Bronchus fibroblast of lung (primary cell): Measurements from ENCODE around the gene SPI1. TPM values are rescaled to one million over a fixed set of nuclear protein-coding genes. Genes with fewer than 3 reads are reported as not detected.

Experiments used
- total RNA-seq: library from RNA; depleted of rRNA; stranded (reverse); fragments of >200 nt; gene quantifications from 2 replicates; pipeline ENCODE4 v1.2.3, GENCODE V29; 2015

SPI1 gene
- not detected in 2 replicates for total RNA-seq

DNA sequence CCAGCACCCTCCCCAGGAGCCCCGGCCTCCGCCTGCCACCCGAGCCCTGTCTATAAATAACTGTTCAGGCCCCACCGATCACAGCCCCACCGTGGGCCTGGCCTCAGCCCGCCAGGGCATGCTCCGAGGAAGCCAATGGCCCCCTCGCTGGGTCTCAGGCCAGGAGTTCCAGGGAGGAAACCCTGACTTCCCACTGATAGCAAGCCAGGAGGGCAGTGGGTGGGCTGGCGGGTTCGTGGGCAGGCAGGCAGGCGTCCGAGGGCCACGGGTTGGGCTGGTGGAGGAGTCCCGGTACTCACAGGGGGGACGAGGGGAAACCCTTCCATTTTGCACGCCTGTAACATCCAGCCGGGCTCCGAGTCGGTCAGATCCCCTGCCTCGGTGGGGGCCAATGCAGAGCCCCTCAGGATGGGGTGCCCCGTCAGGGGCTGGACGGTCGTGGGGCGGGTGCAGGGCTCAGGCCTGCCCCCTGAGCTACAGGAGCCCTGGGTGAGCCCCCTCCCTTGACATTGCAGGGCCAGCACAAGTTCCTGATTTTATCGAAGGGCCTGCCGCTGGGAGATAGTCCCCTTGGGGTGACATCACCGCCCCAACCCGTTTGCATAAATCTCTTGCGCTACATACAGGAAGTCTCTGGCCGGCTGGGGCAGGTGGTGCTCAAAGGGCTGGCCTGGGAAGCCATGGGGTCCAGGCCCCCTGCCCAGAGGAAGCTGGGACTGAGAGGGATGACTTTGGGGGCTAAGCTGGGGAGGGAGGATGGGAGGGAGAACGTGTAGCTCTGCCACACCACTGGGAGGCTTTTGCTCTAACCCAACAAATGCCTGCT, at the start of gene SPI1:
TSS of gene SPI1 (minus strand) at position 538 of the 826 bp plus-strand sequence. CDS start at position 344, 194 bp downstream.

GRCh38 chr11:47426062-47426956, 48.0 kb upstream of the SPI1 start, which contains the start of gene PSMC3:
Gene PSMC3, minus strand, starts transcription at chr11:47426439. Its CDS starts 160 bp downstream, at chr11:47426279.

GRCh38 chr11:47407746-47408590, 29.6 kb upstream of the SPI1 start, which contains the start of gene SLC39A13:
Gene SLC39A13, plus strand, starts transcription at chr11:47408590. Its CDS starts 1,505 bp downstream, at chr11:47410095.

DNA sequence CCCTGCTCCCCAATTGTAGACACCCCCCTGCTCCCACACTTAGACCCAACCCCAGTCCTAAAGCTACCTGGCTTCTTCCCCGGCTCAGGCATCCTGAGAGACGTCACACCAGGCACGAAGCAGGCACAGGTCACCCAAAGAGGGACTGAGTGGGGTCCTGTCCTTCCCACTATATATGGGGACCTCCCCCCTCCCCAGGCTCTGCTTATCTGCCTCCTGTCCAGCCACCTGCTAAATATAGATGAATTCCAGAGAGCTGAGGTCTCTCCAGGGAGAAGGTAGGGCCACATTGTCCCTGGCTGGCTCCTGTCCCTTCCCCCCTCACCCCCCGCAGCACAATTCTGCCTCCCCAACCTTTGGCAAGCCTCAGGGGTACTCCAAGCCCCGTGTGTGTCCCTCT, 25.8 kb downstream of the SPI1 start, which contains the start of gene MYBPC3:
TSS of gene MYBPC3 (minus strand) at position 147 of the 400 bp plus-strand sequence. CDS start at position 92, 55 bp downstream.

Other genes starting within 250 kb of the SPI1 start
- 105 and 110 TPM in 2 replicates for gene ARFGAP2, start 201.7 kb downstream of the SPI1 start, total RNA-seq
- gene PACSIN3, start 192.1 kb downstream of the SPI1 start, total RNA-seq, result 34.8 and 41.2 TPM in 2 replicates
- gene DDB2, start 163.6 kb downstream of the SPI1 start, total RNA-seq, result 37.7 and 42.7 TPM in 2 replicates
- gene ACP2, start 129.7 kb downstream of the SPI1 start, total RNA-seq, result 40.1 and 44.9 TPM in 2 replicates
- 31.4 and 34.0 TPM in 2 replicates for gene NR1H3, start 120.6 kb downstream of the SPI1 start, total RNA-seq
- gene MADD, start 108.4 kb downstream of the SPI1 start, total RNA-seq, result 13.3 and 16.6 TPM in 2 replicates
- gene MYBPC3, start 25.8 kb downstream of the SPI1 start, total RNA-seq, result not detected in 2 replicates
- gene SLC39A13, start 30.0 kb upstream of the SPI1 start, total RNA-seq, result 118 and 120 TPM in 2 replicates
- 227 and 241 TPM in 2 replicates for gene PSMC3, start 47.9 kb upstream of the SPI1 start, total RNA-seq
- gene RAPSN, start 70.6 kb upstream of the SPI1 start, total RNA-seq, result not detected in 2 replicates
- gene CELF1, start 174.6 kb upstream of the SPI1 start, total RNA-seq, result 49.8 and 54.3 TPM in 2 replicates
- 150 and 156 TPM in 2 replicates for gene PTPMT1, start 187.1 kb upstream of the SPI1 start, total RNA-seq
- 21.4 and 21.5 TPM in 2 replicates for gene KBTBD4, start 200.4 kb upstream of the SPI1 start, total RNA-seq
- 71.1 and 76.2 TPM in 2 replicates for gene NDUFS3, start 200.5 kb upstream of the SPI1 start, total RNA-seq
- gene FAM180B, start 208.1 kb upstream of the SPI1 start, total RNA-seq, result not detected in 2 replicates
- 1.8 and 2.8 TPM in 2 replicates for gene C1QTNF4, start 215.9 kb upstream of the SPI1 start, total RNA-seq